KMS-11 (cell line): Measurements from ENCODE around the gene RNASET2.
"Not testable (repeated sequence)": the region's sequence is repeated elsewhere in the genome, so short reads cannot be mapped to it uniquely, and the experiment has no call there.

Experiments
- H2AFZ ChIP-seq: fragments of 200-600 bp; sonication (generic); 2 replicates; pipeline ENCODE4 v1.6.1; 2016; ENCODE audit warnings: antibody characterized with exemption, mixed run types, low read depth
- H3K27ac ChIP-seq: fragments of 200-600 bp; sonication (generic); 2 replicates; pipeline ENCODE4 v1.6.1; 2016; ENCODE audit warnings: mild to moderate bottlenecking, mixed run types
- H3K27me3 ChIP-seq: fragments of 200-600 bp; sonication (generic); 2 replicates; pipeline ENCODE4 v1.6.1; 2017; ENCODE audit warnings: mild to moderate bottlenecking, low read depth, mixed run types, moderate library complexity; ENCODE audit not compliant: insufficient read depth
- H3K36me3 ChIP-seq: fragments of 200-600 bp; sonication (generic); 2 replicates; pipeline ENCODE4 v1.6.1; 2017; ENCODE audit warnings: mild to moderate bottlenecking, mixed run types; ENCODE audit not compliant: insufficient read depth
- H3K4me1 ChIP-seq: fragments of 200-600 bp; sonication (generic); 2 replicates; pipeline ENCODE4 v1.6.1; 2016; ENCODE audit warnings: mild to moderate bottlenecking, low read depth, mixed run types; ENCODE audit not compliant: poor library complexity, severe bottlenecking
- H3K4me2 ChIP-seq: fragments of 200-600 bp; sonication (generic); 2 replicates; pipeline ENCODE4 v1.7.0; 2016; ENCODE audit warnings: mild to moderate bottlenecking, mixed run types
- H3K4me3 ChIP-seq: fragments of 200-600 bp; sonication (generic); IDR thresholded peaks from 2 replicates; pipeline ENCODE4 v1.6.1; 2017; ENCODE audit warnings: low read depth, low read length, mixed read lengths; ENCODE audit not compliant: insufficient read depth
- H3K79me2 ChIP-seq: fragments of 200-600 bp; sonication (generic); 2 replicates; pipeline ENCODE4 v1.6.1; 2016; ENCODE audit warnings: low read depth, mixed run types; ENCODE audit not compliant: insufficient read depth
- H3K9ac ChIP-seq: fragments of 200-600 bp; sonication (generic); 2 replicates; pipeline ENCODE4 v1.6.1; 2016; ENCODE audit warnings: mild to moderate bottlenecking, mixed run types
- H4K20me1 ChIP-seq: fragments of 200-600 bp; sonication (generic); 2 replicates; pipeline ENCODE4 v1.6.1; 2016; ENCODE audit warnings: mild to moderate bottlenecking, mixed run types; ENCODE audit not compliant: insufficient read depth
- CTCF ChIP-seq: fragments of 200-600 bp; sonication (generic); conservative IDR thresholded peaks from 2 replicates; pipeline ENCODE4 v1.6.1; 2017; ENCODE audit warnings: low read depth, mild to moderate bottlenecking, antibody characterized with exemption, low read length, moderate library complexity, mixed read lengths

The RNASET2 gene

GRCh38 chr6:166900956-166901607, 55.3 kb downstream of the RNASET2 start:
- no peak for TF ChIP-seq CTCF
- Histone ChIP-seq H3K27ac (no peak overlapping the region), H3K4me3 (no peak overlapping the region), H3K79me2 (no peaks in the 10 kb centered on the region), H3K4me1 (no peaks in the 10 kb centered on the region), H3K36me3 (no peaks in the 10 kb centered on the region), H2AFZ (no peak overlapping the region), H4K20me1 (no peaks in the 10 kb centered on the region), H3K9ac (no peak overlapping the region), H3K27me3 (no peaks in the 10 kb centered on the region), H3K4me2 (no peak overlapping the region)

- no peak overlapping the region for H2AFZ ChIP-seq
- no peaks in the 10 kb centered on the region for H4K20me1 ChIP-seq
- H3K4me1 ChIP-seq, result no peaks in the 10 kb centered on the region
- no peak overlapping the region for H3K4me3 ChIP-seq
- no peak overlapping the region for H3K9ac ChIP-seq
- H3K79me2 ChIP-seq, result no peaks in the 10 kb centered on the region
- H3K27me3 ChIP-seq, result no peaks in the 10 kb centered on the region
- H3K27ac ChIP-seq, result no peak overlapping the region
- H3K36me3 ChIP-seq, result no peaks in the 10 kb centered on the region
- no peak for TF ChIP-seq CTCF
- no peak overlapping the region for H3K4me2 ChIP-seq
These were observed 56.1 kb downstream of the RNASET2 start for GRCh38 chr6:166900130-166900708.

- TF ChIP-seq CTCF, result no peak
- H3K27me3 ChIP-seq, result no peaks in the 10 kb centered on the region
- H3K9ac ChIP-seq, result no peak overlapping the region
- H3K4me1 ChIP-seq, result no peaks in the 10 kb centered on the region
- no peaks in the 10 kb centered on the region for H3K79me2 ChIP-seq
- no peak overlapping the region for H3K4me2 ChIP-seq
- no peaks in the 10 kb centered on the region for H4K20me1 ChIP-seq
- H2AFZ ChIP-seq, result no peak overlapping the region
- H3K36me3 ChIP-seq, result no peaks in the 10 kb centered on the region
- H3K4me3 ChIP-seq, result no peak overlapping the region
- no peak overlapping the region for H3K27ac ChIP-seq
These were observed 57.4 kb downstream of the RNASET2 start for GRCh38 chr6:166898910-166899309.

- not testable (repeated sequence) for H3K4me2 ChIP-seq, H2AFZ ChIP-seq
These were observed 61.7 kb downstream of the RNASET2 start for GRCh38 chr6:166894614-166895013.

GRCh38 chr6:166892472-166892871, 63.9 kb downstream of the RNASET2 start:
- H4K20me1 ChIP-seq, H3K4me3 ChIP-seq, H2AFZ ChIP-seq, H3K27me3 ChIP-seq, H3K79me2 ChIP-seq, H3K4me1 ChIP-seq, H3K9ac ChIP-seq, H3K27ac ChIP-seq, H3K4me2 ChIP-seq, H3K36me3 ChIP-seq: not testable (repeated sequence)

More at GRCh38 chr6:166894614-166895013, 61.7 kb downstream of the RNASET2 start:
- H3K27ac ChIP-seq, H4K20me1 ChIP-seq, H3K27me3 ChIP-seq, H3K79me2 ChIP-seq, H3K36me3 ChIP-seq, H3K9ac ChIP-seq, H3K4me1 ChIP-seq, H3K4me3 ChIP-seq: not testable (repeated sequence)

- H3K27ac ChIP-seq, H4K20me1 ChIP-seq, H3K4me2 ChIP-seq, H3K79me2 ChIP-seq, H3K9ac ChIP-seq, H3K4me1 ChIP-seq, H3K4me3 ChIP-seq, H2AFZ ChIP-seq, H3K36me3 ChIP-seq, H3K27me3 ChIP-seq: not testable (repeated sequence)
These were observed 69.6 kb downstream of the RNASET2 start for GRCh38 chr6:166886773-166887172.

GRCh38 chr6:166884958-166885357, 71.4 kb downstream of the RNASET2 start:
- not testable (repeated sequence) for H3K27me3 ChIP-seq

More at GRCh38 chr6:166884958-166885357, 71.4 kb downstream of the RNASET2 start:
- H3K9ac ChIP-seq, H3K36me3 ChIP-seq, H2AFZ ChIP-seq, H3K4me1 ChIP-seq, H3K79me2 ChIP-seq, H3K4me3 ChIP-seq, H3K4me2 ChIP-seq, H4K20me1 ChIP-seq, H3K27ac ChIP-seq: not testable (repeated sequence)
